SK-N-SH treated with all-trans-retinoic acid at 6 μM for 48 hours (cell line): ENCODE results near the gene PITPNC1.
"Not testable (repeated sequence)": the region's sequence is repeated elsewhere in the genome, so short reads cannot be mapped to it uniquely, and the experiment has no call there.

ENCODE experiments used
- ATAC-seq: fragments of 200-7000 bp; cut with Tn5 transposase; 3 replicates; pipeline ENCODE4 v1.9.1; 2020; ENCODE audit warnings: mild to moderate bottlenecking, moderate library complexity
- ARNTL ChIP-seq: fragments of 450-650 bp; formaldehyde crosslinking; IDR thresholded peaks from 2 replicates; pipeline ENCODE4 v1.5.0; 2020; ENCODE audit warnings: low read depth, mild to moderate bottlenecking, moderate library complexity, borderline replicate concordance
- BACH2 ChIP-seq: fragments of 250-450 bp; sonication (Bioruptor Pico); IDR thresholded peaks from 2 replicates; pipeline ENCODE4 v1.9.0; 2021; ENCODE audit warnings: mild to moderate bottlenecking, borderline replicate concordance
- ESRRG ChIP-seq: fragments of 250-450 bp; sonication (Bioruptor Pico); IDR thresholded peaks from 2 replicates; pipeline ENCODE4 v1.6.1; 2021; ENCODE audit warnings: mild to moderate bottlenecking
- GLIS3 ChIP-seq: fragments of 250-450 bp; sonication (Bioruptor Pico); IDR thresholded peaks from 2 replicates; pipeline ENCODE4 v1.5.0; 2020; ENCODE audit warnings: mild to moderate bottlenecking, moderate library complexity
- ISL1 ChIP-seq: fragments of 250-450 bp; sonication (Bioruptor Pico); IDR thresholded peaks from 2 replicates; pipeline ENCODE4 v2.1.2; 2022; ENCODE audit warnings: mild to moderate bottlenecking, moderate library complexity
- OSR1 ChIP-seq: fragments of 250-450 bp; sonication (Bioruptor Pico); IDR thresholded peaks from 2 replicates; pipeline ENCODE4 v1.8.0; 2022; ENCODE audit warnings: moderate library complexity, mild to moderate bottlenecking, inconsistent platforms
- PATZ1 ChIP-seq: fragments of 250-450 bp; sonication (Bioruptor Pico); IDR thresholded peaks from 2 replicates; pipeline ENCODE4 v1.8.0; 2020; ENCODE audit warnings: mild to moderate bottlenecking, moderate library complexity, borderline replicate concordance
- POU6F1 ChIP-seq: fragments of 250-450 bp; sonication (Bioruptor Pico); IDR thresholded peaks from 2 replicates; pipeline ENCODE4 v1.8.0; 2021; ENCODE audit warnings: low read depth, mild to moderate bottlenecking, moderate library complexity, borderline replicate concordance
- PPARA ChIP-seq: fragments of 250-450 bp; sonication (Bioruptor Pico); IDR thresholded peaks from 2 replicates; pipeline ENCODE4 v1.5.0; 2020; ENCODE audit warnings: mild to moderate bottlenecking, borderline replicate concordance
- RARB ChIP-seq: fragments of 250-450 bp; sonication (Bioruptor Pico); IDR thresholded peaks from 2 replicates; pipeline ENCODE4 v1.8.0; 2021; ENCODE audit warnings: mild to moderate bottlenecking, moderate library complexity
- SNAI2 ChIP-seq: fragments of 250-450 bp; sonication (Bioruptor Pico); IDR thresholded peaks from 2 replicates; pipeline ENCODE4 v1.5.0; 2020; ENCODE audit warnings: mild to moderate bottlenecking, moderate library complexity
- TCF4 ChIP-seq: fragments of 250-450 bp; sonication (Bioruptor Pico); IDR thresholded peaks from 2 replicates; pipeline ENCODE4 v1.8.0; 2021; ENCODE audit warnings: mild to moderate bottlenecking, moderate library complexity, borderline replicate concordance
- TOX ChIP-seq: fragments of 250-450 bp; sonication (Bioruptor Pico); IDR thresholded peaks from 2 replicates; pipeline ENCODE4 v1.8.0; 2021; ENCODE audit warnings: mild to moderate bottlenecking, moderate library complexity, borderline replicate concordance
- TSHZ2 ChIP-seq: fragments of 250-450 bp; sonication (Bioruptor Pico); IDR thresholded peaks from 2 replicates; pipeline ENCODE4 v1.5.0; 2020; ENCODE audit warnings: mild to moderate bottlenecking, moderate library complexity
- ZC3H10 ChIP-seq: fragments of 250-450 bp; sonication (Bioruptor Pico); IDR thresholded peaks from 2 replicates; pipeline ENCODE4 v1.5.1; 2021; ENCODE audit warnings: mild to moderate bottlenecking, moderate library complexity
- ZFP3 ChIP-seq: fragments of 250-450 bp; sonication (Bioruptor Pico); IDR thresholded peaks from 2 replicates; pipeline ENCODE4 v1.5.0; 2020; ENCODE audit warnings: mild to moderate bottlenecking, moderate library complexity
- ZFP30 ChIP-seq: fragments of 450-650 bp; formaldehyde crosslinking; IDR thresholded peaks from 2 replicates; pipeline ENCODE4 v1.5.0; 2022; ENCODE audit warnings: mild to moderate bottlenecking, moderate library complexity
- ZNF565 ChIP-seq: fragments of 450-650 bp; formaldehyde crosslinking; conservative IDR thresholded peaks from 2 replicates; pipeline ENCODE4 v1.5.0; 2020; ENCODE audit warnings: low read depth, mild to moderate bottlenecking, moderate library complexity
- ZNF70 ChIP-seq: fragments of 450-650 bp; formaldehyde crosslinking; IDR thresholded peaks from 2 replicates; pipeline ENCODE4 v1.5.0; 2020; ENCODE audit warnings: mild to moderate bottlenecking, moderate library complexity

Gene PITPNC1

GRCh38 chr17:67644061-67644460 lies 267.0 kb downstream of the PITPNC1 start:
- no peak for ATAC-seq
- TF ChIP-seq ARNTL (no peak), ESRRG (CRISPR knock-in tag) (no peak), OSR1 (CRISPR knock-in tag) (no peak), BACH2 (no peak), RARB (CRISPR knock-in tag) (no peak), TOX (CRISPR knock-in tag) (no peak), ZFP30 (CRISPR knock-in tag) (no peak), ZFP3 (no peak), PPARA (no peak), GLIS3 (CRISPR knock-in tag) (no peak), POU6F1 (CRISPR knock-in tag) (no peak), ZC3H10 (CRISPR knock-in tag) (no peak), PATZ1 (CRISPR knock-in tag) (no peak), ISL1 (no peak), TCF4 (CRISPR knock-in tag) (no peak), ZNF70 (CRISPR knock-in tag) (no peak)
- TF ChIP-seq, all 23 proteins: peak for 0

- ATAC-seq = not testable (repeated sequence)
Observed at GRCh38 chr17:67645195-67645594, 268.1 kb downstream of the PITPNC1 start.

- ATAC-seq = no peak
Observed at GRCh38 chr17:67646472-67646871, 269.4 kb downstream of the PITPNC1 start.

More at GRCh38 chr17:67646472-67646871, 269.4 kb downstream of the PITPNC1 start:
- TF ChIP-seq BACH2 (no peak), TCF4 (CRISPR knock-in tag) (no peak), ARNTL (no peak), SNAI2 (no peak), TOX (CRISPR knock-in tag) (no peak), ZFP30 (CRISPR knock-in tag) (no peak), RARB (CRISPR knock-in tag) (no peak), PPARA (no peak), TSHZ2 (CRISPR knock-in tag) (no peak), ZNF565 (CRISPR knock-in tag) (no peak), PATZ1 (CRISPR knock-in tag) (no peak), POU6F1 (CRISPR knock-in tag) (no peak), ZNF70 (CRISPR knock-in tag) (no peak)
- TF ChIP-seq, all 23 proteins: peak for 0
